NCI-H2196 treated with DMSO at 0.1 percent for 48 hours (cell line): ENCODE data around the gene ELMO1.

Experiments used
- DNase-seq: peaks from one replicate; lab custom pipeline; 2025; ENCODE audit not compliant: unreplicated experiment; lab: John Stamatoyannopoulos, UW

Gene ELMO1

GRCh38 chr7:36964297-36964696 lies 484.4 kb downstream of the ELMO1 start:
- DNase-seq: no peak

DNA sequence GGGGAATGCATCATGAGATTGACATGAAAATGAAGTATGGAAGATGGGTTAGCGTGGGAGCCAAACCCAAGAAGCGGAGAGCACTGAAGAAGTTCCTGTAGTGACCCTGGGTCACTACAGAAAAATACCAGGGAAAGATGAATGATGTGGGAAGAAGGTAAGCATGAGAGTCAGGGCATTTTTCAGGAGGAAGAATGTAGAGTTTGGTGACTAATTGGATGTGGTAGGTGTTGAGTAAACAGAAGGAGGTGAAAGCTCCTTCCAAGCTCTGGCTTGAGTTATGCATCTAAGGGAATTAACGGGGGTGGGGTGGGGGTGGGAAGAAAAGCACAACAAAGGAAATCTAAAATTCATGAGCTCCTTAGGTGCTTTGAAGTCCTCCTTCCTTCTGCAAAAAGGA lies 486.3 kb downstream of the ELMO1 start:
- DNase-seq: no peak

DNA sequence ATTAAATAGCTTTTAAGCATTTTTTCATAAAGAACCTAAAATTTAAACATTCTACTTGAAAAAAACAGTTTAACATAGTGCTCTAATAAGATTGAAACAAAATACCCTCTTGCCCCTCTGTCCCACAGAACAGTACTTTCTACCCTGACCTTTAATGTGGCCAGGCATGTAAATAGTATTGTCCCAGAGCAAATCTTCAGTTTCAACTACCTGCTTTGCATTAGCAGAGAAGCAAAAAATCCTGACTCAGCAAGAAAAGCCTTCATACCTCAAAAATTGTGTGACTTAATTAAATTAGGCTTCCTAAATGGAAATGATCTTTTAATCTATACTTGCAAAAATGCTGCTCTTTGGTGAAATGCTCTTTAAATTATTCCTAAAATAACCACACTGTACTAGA lies 487.0 kb downstream of the ELMO1 start:
- DNase-seq: no peak

DNA sequence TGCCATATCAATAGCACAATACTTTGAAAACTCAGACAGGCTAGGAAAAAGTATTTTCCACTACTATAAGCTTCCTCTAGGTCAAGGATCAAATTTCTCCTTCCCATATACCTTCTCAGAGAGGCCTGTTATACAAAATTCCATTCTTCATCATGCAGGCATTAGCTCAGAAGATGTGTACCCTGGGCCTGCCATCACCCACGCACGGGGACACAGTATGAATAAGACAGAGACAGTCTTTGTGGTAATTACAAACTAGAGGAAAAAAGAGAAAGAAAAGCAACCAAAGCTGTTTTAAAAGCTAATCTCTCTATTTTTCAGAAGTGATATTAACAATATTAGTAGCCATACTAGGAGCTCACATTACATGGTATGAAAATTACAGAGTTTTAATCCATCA lies 487.6 kb downstream of the ELMO1 start:
- no peak for DNase-seq

- DNase-seq: no peak
These were observed 488.6 kb downstream of the ELMO1 start for GRCh38 chr7:36960105-36960504.

- DNase-seq: no peak
These were observed 490.4 kb downstream of the ELMO1 start for GRCh38 chr7:36958111-36958733.

DNA sequence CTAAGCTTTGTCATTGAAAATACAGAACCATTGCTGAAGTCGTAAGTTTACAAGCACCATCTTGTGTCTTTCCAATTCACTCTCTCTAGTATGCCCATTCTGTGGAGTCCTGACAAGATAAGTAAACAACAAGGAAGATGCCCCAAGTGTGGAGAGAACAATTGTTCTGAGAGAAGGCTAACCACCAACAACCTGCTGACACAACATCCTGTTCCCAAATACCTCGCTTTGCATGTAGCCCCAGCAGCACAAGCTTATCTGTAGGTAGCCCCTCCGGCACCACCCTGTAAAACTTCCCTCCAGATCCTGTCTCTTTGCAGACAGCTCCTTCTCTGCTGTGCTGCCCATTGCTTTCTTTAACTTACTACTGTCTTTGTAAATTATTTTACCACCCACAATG lies 491.0 kb downstream of the ELMO1 start:
- DNase-seq: no peak

DNA sequence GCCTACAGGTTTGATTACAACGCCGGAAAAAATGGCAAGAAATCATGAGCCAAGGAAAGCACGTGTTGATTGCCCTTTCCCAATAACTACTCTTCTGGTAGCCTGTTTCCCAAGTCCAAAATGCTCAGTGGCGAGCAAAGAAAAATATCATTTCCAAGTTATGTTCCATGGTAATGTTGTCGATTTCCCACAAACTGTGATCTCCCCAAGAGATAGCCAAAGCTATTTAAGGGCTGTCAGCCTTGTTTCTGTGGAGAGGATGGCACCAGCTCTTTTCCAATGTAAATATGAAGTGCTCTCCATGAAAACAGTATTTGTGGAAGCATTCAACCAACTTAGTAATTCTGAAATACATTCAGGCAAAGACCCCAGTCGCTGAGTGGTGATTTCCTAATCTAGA lies 491.9 kb downstream of the ELMO1 start:
- no peak for DNase-seq

DNA sequence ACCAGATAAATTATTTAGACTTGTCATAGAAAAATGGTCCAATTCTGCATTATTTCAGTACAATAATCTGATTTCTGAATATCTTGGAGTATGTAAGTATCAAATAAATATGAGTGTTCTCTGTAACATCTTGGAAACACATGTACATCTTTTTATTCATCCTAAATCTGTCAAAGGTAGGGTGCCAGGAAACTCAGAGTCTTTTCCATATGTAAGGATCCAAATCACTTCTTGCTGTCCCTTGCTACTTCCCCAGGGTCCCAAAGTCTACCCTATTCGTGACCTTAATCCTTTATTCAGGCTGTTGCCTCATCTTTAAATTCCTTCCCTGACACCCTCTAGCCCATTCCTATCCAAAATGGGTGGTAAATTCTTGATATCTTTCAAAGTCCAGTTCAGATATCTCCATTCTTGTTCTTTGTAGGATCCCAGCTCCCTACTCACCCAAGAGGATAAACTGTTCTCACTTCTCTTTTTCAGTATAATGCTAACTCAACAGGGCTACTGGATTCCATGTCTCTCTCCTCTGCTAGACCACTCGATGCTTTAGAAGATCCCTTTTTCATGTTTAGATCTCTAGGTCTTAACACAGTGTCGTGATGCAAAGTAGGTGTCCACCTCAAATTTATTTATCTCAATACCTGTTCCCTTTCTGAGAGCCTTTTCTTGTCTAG lies 493.1 kb downstream of the ELMO1 start:
- no peak for DNase-seq

- DNase-seq: no peak
These were observed 497.4 kb downstream of the ELMO1 start for GRCh38 chr7:36951257-36951697.

GRCh38 chr7:36949711-36950600 lies 498.7 kb downstream of the ELMO1 start:
- no peak for DNase-seq

DNA sequence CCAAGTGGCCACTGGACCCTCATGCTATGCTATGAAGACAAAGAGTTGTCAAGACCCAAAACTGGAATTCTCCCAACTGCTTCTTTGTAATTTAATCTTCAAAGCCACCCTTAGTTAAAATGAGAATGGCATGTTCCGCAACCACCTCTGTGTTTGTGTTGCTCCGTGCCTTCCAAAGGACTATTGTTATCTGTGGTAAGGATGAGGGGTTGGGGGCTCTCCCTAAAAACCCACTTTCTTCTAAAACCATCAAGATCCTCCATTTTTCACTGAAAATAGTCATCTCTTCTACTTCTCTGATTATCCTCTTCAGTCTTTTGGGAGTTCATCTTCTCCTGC lies 502.3 kb downstream of the ELMO1 start:
- DNase-seq: no peak

DNA sequence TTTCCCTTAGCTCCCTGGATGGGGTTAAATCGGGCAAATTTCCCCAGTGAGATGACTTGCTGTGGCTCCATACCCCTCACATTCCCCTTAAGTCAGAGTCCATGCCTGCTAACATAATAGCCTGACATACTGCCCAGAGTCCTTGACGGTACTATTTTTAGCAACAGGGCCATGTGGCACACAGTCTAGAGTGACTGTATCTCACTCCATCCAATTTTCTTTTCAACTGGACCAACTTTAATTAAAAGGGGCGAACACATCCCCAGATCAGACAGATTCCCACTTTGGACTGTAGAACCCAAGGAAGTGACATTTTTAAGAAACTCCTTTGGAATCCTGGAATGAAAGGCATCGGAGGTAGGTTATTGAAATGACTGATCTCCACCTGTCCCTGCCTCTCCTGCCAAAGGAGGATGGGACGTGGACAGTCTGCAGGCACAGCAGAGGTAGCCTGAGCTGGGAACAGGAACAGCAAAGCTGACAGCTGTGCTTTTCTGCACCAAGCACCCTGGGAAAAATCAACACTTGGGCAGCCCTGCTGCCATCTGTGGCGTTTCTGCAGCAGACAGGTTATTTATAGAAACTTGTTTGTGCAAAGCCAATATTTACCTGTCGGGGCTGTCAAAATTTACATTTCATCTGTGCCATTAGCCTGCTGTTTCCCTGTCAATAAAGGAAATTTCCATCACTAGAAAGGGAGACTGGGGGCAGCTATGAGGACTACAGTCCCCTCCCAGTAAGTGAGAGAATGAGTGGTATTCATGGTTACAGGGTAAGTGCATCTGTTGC lies 502.9 kb downstream of the ELMO1 start:
- DNase-seq: no peak

DNA sequence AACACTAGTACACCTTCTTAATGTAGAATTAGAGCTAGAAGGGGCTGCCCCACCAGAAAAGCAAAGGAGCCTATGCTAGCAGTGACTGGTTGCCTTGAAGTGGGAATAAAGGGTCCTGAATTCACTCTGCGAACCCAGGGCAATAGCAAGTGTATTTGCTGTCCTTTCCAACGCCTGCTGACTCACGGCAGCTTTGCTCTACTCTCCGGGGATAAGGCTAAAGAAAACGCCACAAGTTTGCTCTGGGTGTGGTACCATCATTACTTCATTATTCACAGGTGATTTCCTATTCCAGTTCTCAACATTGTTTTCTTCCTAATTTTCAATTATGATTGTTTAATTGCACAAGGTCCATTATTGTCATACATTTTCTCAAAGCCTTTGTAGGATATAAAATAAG lies 503.8 kb downstream of the ELMO1 start:
- DNase-seq: no peak

DNA sequence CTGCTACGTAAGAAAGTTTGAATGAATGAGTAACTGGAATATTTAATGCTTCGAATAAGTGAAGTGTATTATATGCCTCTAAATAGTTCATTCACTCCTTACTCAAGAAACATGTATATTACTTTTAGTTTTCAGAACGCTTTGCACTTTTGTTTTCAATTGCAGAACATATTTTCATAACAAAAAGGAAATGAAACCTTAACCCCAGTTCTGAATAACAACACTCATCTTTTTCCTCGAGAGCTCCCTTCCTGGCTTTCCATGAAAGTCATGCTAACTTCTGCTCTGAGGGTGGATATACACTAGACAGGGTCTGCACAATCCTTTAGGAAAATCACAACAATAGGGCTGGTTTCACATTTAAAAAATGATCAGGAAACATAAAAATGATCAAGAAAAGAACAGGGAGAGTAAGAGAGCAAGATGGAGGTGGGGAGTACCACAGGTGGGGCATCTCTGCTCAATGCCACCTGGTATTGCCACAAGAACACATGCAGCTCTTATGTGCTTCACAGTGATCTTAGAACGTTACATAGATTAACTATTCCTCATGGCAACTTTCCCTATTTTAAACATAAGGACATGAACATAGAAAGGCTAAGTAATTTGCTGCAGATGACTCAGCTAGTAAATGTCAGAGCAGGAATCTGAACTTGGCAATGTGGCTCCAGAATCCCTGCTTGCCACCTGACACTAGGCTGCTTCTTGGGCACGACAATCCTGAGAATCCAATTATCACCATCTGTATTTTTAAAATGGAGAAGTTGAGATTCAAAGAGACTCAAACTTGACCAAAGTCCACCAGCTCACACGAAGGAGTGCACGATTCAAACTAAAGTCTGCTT lies 504.9 kb downstream of the ELMO1 start:
- no peak for DNase-seq

GRCh38 chr7:36942955-36943354 lies 505.7 kb downstream of the ELMO1 start:
- DNase-seq: no peak

GRCh38 chr7:36942541-36942940 lies 506.1 kb downstream of the ELMO1 start:
- DNase-seq: no peak

DNA sequence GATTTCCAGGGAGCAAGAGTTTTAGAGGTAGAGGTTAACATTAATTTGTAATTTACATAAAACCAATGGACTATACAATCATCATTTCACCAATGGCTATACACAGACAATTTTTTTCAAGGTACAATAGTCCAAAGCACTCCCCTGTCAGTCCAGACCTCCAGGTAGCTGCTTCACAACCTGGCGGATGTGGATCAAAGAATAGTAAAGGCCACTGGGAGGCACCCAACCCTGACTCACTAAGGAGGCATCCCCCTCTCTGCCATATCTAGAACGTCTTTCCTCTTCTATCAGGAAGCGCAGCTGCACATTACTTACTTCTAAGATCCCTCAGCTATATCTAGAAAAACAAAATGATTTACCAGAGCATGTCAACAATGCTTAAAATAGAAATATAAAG lies 506.6 kb downstream of the ELMO1 start:
- no peak for DNase-seq

DNA sequence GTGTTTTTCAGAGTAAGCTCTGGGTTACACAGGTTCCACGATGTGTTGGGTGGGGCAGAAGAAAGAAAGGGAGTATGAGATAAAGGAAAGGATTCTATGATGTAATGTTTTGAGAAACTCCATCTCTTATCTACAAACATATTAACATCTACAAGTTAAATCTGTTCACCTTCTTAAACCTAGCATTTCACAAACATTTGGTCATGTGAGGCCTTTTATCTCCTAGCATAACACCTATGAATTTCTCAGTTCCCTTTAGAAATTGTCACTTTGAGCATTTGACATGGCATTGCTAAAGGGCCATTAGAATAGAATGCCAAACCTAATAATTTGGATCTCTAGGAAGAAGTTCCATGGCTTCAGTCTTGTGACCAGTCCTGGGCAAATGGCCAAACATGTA lies 507.3 kb downstream of the ELMO1 start:
- DNase-seq: no peak

- no peak for DNase-seq
These were observed 508.8 kb downstream of the ELMO1 start for GRCh38 chr7:36939816-36940215.
